Trophoblast cell (in vitro differentiated cells and primary cell): ENCODE results near the gene KLHL8.

Experiments used
- DNase-seq, 2 donors: peaks; one replicate each; pipeline ENCODE4 v3.0.0-alpha.2; 2016
- H2AFZ ChIP-seq: 2 replicates; pipeline ENCODE4 v1.6.1; 2013; ENCODE audit warnings: low read length, moderate library complexity, mild to moderate bottlenecking; ENCODE audit not compliant: insufficient read depth, poor library complexity
- H2AK5ac ChIP-seq: 2 replicates; pipeline ENCODE4 v1.6.1; 2013; ENCODE audit warnings: mild to moderate bottlenecking, low read length
- H2BK120ac ChIP-seq: 2 replicates; pipeline ENCODE4 v1.6.1; 2013; ENCODE audit warnings: low read length, mild to moderate bottlenecking, moderate library complexity; ENCODE audit not compliant: insufficient read depth, poor library complexity
- H2BK12ac ChIP-seq: 2 replicates; pipeline ENCODE4 v1.6.1; 2013; ENCODE audit warnings: mild to moderate bottlenecking, low read length, moderate library complexity
- H2BK5ac ChIP-seq: 2 replicates; pipeline ENCODE4 v1.6.1; 2013; ENCODE audit warnings: low read length, low read depth, moderate library complexity, mild to moderate bottlenecking; ENCODE audit not compliant: poor library complexity
- H3K14ac ChIP-seq: 2 replicates; pipeline ENCODE4 v1.6.1; 2013; ENCODE audit warnings: mild to moderate bottlenecking, low read length
- H3K18ac ChIP-seq: 2 replicates; pipeline ENCODE4 v1.6.1; 2013; ENCODE audit warnings: mild to moderate bottlenecking, low read length
- H3K23ac ChIP-seq: 2 replicates; pipeline ENCODE4 v1.6.1; 2013; ENCODE audit warnings: low read length
- H3K27ac ChIP-seq: 2 replicates; pipeline ENCODE4 v1.5.1; 2013; ENCODE audit warnings: low read depth, mild to moderate bottlenecking, inconsistent platforms, low read length, moderate library complexity
- H3K27me3 ChIP-seq: 2 replicates; pipeline ENCODE4 v1.6.1; 2013; ENCODE audit warnings: inconsistent platforms, mild to moderate bottlenecking, low read length, moderate library complexity; ENCODE audit not compliant: insufficient read depth
- H3K36me3 ChIP-seq, 2 experiments: 1 replicate in 1 of 2; 2 replicates in 1 of 2; pipeline ENCODE4 v1.6.1; 2013; ENCODE audit warnings: low read length in 2 of 2, mild to moderate bottlenecking in 2 of 2, moderate library complexity in 1 of 2; ENCODE audit not compliant: insufficient read depth in 2 of 2, control insufficient read depth in 1 of 2
- H3K4ac ChIP-seq: 2 replicates; pipeline ENCODE4 v1.6.1; 2013; ENCODE audit warnings: low read depth, mild to moderate bottlenecking, low read length, moderate library complexity
- H3K4me1 ChIP-seq, 2 experiments: 1 replicate in 1 of 2; 2 replicates in 1 of 2; pipeline ENCODE4 v1.6.1; 2013; ENCODE audit warnings: low read length in 2 of 2, mild to moderate bottlenecking in 2 of 2, moderate library complexity in 1 of 2; ENCODE audit not compliant: insufficient read depth in 2 of 2, control insufficient read depth in 1 of 2
- H3K4me2 ChIP-seq: 2 replicates; pipeline ENCODE4 v1.6.1; 2013; ENCODE audit warnings: inconsistent platforms, mild to moderate bottlenecking, low read length, moderate library complexity
- H3K4me3 ChIP-seq: 2 replicates; pipeline ENCODE4 v1.5.1; 2013; ENCODE audit warnings: mild to moderate bottlenecking, low read depth, low read length, inconsistent platforms
- H3K79me1 ChIP-seq: one replicate; pipeline ENCODE4 v1.6.1; 2013; ENCODE audit warnings: low read length
- H3K79me2 ChIP-seq: 2 replicates; pipeline ENCODE4 v1.6.1; 2013; ENCODE audit warnings: low read length, mild to moderate bottlenecking; ENCODE audit not compliant: control insufficient read depth, insufficient read depth, poor library complexity
- H3K9ac ChIP-seq: 2 replicates; pipeline ENCODE4 v1.6.1; 2013; ENCODE audit warnings: mild to moderate bottlenecking, low read length
- H3K9me3 ChIP-seq: 2 replicates; pipeline ENCODE4 v1.6.1; 2013; ENCODE audit warnings: low read depth, mild to moderate bottlenecking, control low read depth, inconsistent platforms, low read length; ENCODE audit not compliant: insufficient read depth
- H4K12ac ChIP-seq: 2 replicates; pipeline ENCODE4 v1.6.1; 2013; ENCODE audit warnings: low read depth, mild to moderate bottlenecking, low read length, moderate library complexity
- H4K8ac ChIP-seq: 2 replicates; pipeline ENCODE4 v1.6.1; 2013; ENCODE audit warnings: low read depth, mild to moderate bottlenecking, low read length, moderate library complexity
- H4K91ac ChIP-seq: one replicate; pipeline ENCODE4 v1.6.1; 2013; ENCODE audit warnings: low read depth, mild to moderate bottlenecking, low read length, moderate library complexity
- WGBS: extraction: QIAGEN DNeasy Blood & Tissue Kit; methylation state at CpG from one replicate; pipeline ENCODE4 v1.1.7; 2013; ENCODE audit warnings: missing lambda C conversion rate; ENCODE audit not compliant: insufficient read length, insufficient coverage; ENCODE audit errors: extremely low coverage; 5-methylcytosine and 5-hydroxymethylcytosine counted together

KLHL8 gene

DNA sequence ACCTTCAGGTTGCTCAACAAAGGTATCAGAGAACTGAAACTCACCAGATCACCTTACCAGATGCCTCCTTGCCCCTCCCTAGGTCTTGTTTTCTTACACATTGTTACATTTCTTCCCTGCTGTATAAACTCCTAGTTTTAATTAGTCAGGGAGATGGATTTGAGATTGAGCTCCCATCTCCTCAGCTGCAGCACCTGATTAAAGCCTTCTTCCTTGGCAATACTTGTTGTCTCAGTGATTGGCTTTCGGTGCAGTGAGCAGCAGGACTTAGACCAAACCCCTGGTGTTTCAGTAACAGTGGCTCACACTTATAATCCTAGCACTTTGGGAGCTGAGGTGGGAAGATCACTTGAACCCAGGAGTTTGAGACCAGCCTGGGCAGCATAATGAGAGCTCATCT, 42.5 kb upstream of the KLHL8 start:
- no peak overlapping the region for H2BK120ac ChIP-seq
- H3K14ac ChIP-seq = no peak overlapping the region
- no peak overlapping the region for H3K4me2 ChIP-seq
- WGBS = no CpG with 5 or more reads among the region's 1 CpG
- H3K79me2 ChIP-seq = no peaks in the 10 kb centered on the region
- no peak overlapping the region for H3K27ac ChIP-seq
- no peak overlapping the region for H3K9ac ChIP-seq
- H3K23ac ChIP-seq = no peak overlapping the region
- no peak overlapping the region for H4K91ac ChIP-seq
- no peak overlapping the region for H3K18ac ChIP-seq
- no peaks in the 10 kb centered on the region for H3K4me1 ChIP-seq
- no peaks in the 10 kb centered on the region for H3K36me3 ChIP-seq
- H3K4me3 ChIP-seq = no peak overlapping the region
- H4K8ac ChIP-seq = no peak overlapping the region
- DNase-seq = no peak
- no peak overlapping the region for H4K12ac ChIP-seq
- H2AK5ac ChIP-seq = no peak overlapping the region
- H2BK5ac ChIP-seq = no peak overlapping the region
- H2AFZ ChIP-seq = no peak overlapping the region
- H3K9me3 ChIP-seq = peaks cover 4% of the 10 kb centered on the region
- no peak overlapping the region for H2BK12ac ChIP-seq
- H3K4ac ChIP-seq = no peak overlapping the region
- no peaks in the 10 kb centered on the region for H3K79me1 ChIP-seq
- H3K27me3 ChIP-seq = no peaks in the 10 kb centered on the region

- Histone ChIP-seq H3K23ac (no peak overlapping the region), H3K4ac (no peak overlapping the region), H3K27me3 (no peaks in the 10 kb centered on the region), H3K36me3 (no peaks in the 10 kb centered on the region), H4K91ac (no peak overlapping the region), H2BK12ac (no peak overlapping the region), H3K9me3 (peaks cover 4% of the 10 kb centered on the region), H3K4me3 (no peak overlapping the region), H4K8ac (no peak overlapping the region), H2BK120ac (no peak overlapping the region), H3K14ac (no peak overlapping the region), H3K18ac (no peak overlapping the region), H2AFZ (no peak overlapping the region), H2BK5ac (no peak overlapping the region), H3K4me2 (no peak overlapping the region), H4K12ac (no peak overlapping the region), H3K79me2 (no peaks in the 10 kb centered on the region), H3K4me1 (no peaks in the 10 kb centered on the region), H3K9ac (no peak overlapping the region), H2AK5ac (no peak overlapping the region), H3K27ac (no peak overlapping the region), H3K79me1 (no peaks in the 10 kb centered on the region)
- no peak for DNase-seq
- no CpG with 5 or more reads among the region's 2 CpGs for WGBS
Measured at GRCh38 chr4:87260477-87260876, 40.1 kb upstream of the KLHL8 start.

DNA sequence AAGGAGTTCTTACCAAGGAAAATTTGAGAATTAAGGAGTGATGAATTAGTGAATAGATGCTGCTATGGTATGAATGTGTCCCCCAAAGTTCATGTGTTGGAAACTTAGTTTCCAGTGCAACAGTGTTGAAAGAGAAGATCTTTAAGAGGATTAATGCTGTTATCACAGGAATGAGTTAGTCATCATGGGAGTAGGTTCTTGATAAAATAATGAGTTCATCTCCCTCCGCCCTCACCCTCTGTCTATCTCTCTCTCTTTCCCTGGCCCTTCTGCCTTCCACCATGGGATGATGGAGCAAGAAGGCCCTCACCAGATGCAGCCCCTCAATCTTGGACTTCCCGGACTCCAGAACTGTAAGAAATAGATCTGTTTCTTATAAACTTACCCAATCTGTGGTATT, 38.3 kb upstream of the KLHL8 start:
- no peak overlapping the region for H4K8ac ChIP-seq
- no peak overlapping the region for H4K91ac ChIP-seq
- H2BK120ac ChIP-seq = no peak overlapping the region
- no peak overlapping the region for H2BK12ac ChIP-seq
- no peaks in the 10 kb centered on the region for H3K79me2 ChIP-seq
- H3K14ac ChIP-seq = no peak overlapping the region
- H3K27ac ChIP-seq = no peak overlapping the region
- no peak overlapping the region for H3K4me3 ChIP-seq
- no peak overlapping the region for H3K18ac ChIP-seq
- H3K27me3 ChIP-seq = no peaks in the 10 kb centered on the region
- no peaks in the 10 kb centered on the region for H3K36me3 ChIP-seq
- H2AK5ac ChIP-seq = no peak overlapping the region
- H3K9me3 ChIP-seq = peaks cover 4% of the 10 kb centered on the region
- no peak overlapping the region for H3K4me2 ChIP-seq
- H4K12ac ChIP-seq = no peak overlapping the region
- H3K23ac ChIP-seq = no peak overlapping the region
- H3K9ac ChIP-seq = no peak overlapping the region
- H3K79me1 ChIP-seq = no peaks in the 10 kb centered on the region
- H2BK5ac ChIP-seq = no peak overlapping the region
- no peak overlapping the region for H3K4ac ChIP-seq
- no peaks in the 10 kb centered on the region for H3K4me1 ChIP-seq
- no CpG with 5 or more reads among the region's 2 CpGs for WGBS
- DNase-seq = no peak
- no peak overlapping the region for H2AFZ ChIP-seq

- no peak overlapping the region for H4K8ac ChIP-seq
- no peak overlapping the region for H3K4me2 ChIP-seq
Measured at GRCh38 chr4:87257523-87257922, 37.1 kb upstream of the KLHL8 start.

More at GRCh38 chr4:87257523-87257922, 37.1 kb upstream of the KLHL8 start:
- Histone ChIP-seq H2BK5ac (no peak overlapping the region), H2BK12ac (no peak overlapping the region), H3K79me1 (no peaks in the 10 kb centered on the region), H4K12ac (no peak overlapping the region), H3K4me1 (no peaks in the 10 kb centered on the region), H2AK5ac (no peak overlapping the region), H3K79me2 (no peaks in the 10 kb centered on the region), H3K23ac (no peak overlapping the region), H3K9ac (no peak overlapping the region), H2BK120ac (no peak overlapping the region), H3K18ac (no peak overlapping the region), H3K27me3 (no peaks in the 10 kb centered on the region), H3K4me3 (no peak overlapping the region), H3K14ac (no peak overlapping the region), H2AFZ (no peak overlapping the region), H3K36me3 (no peaks in the 10 kb centered on the region), H3K9me3 (no peaks in the 10 kb centered on the region), H3K27ac (no peak overlapping the region), H4K91ac (no peak overlapping the region), H3K4ac (no peak overlapping the region)
- no CpG with 5 or more reads among the region's 3 CpGs for WGBS
- DNase-seq = no peak
